IMR-90 (cell line): ENCODE measurements around the gene CYSTM1. TPM values are rescaled to one million over a fixed set of nuclear protein-coding genes. Genes with fewer than 3 reads are reported as not detected.

Experiments
- ATAC-seq: fragments of 200-7000 bp; cut with Tn5 transposase; 2 replicates; pipeline ENCODE4 v1.9.1; 2020; ENCODE audit warnings: low read depth, mild to moderate bottlenecking, moderate library complexity
- BruUV-seq: library from RNA; stranded (reverse); fragments of 400-500 nt; replicated peaks from 2 replicates; lab custom pipeline; 2021; lab: Mats Ljungman, UMichigan
- CTCF ChIA-PET: fragments of 300-600 bp; formaldehyde crosslinking; extraction: SDS; loops from one replicate; lab custom pipeline; 2021; ENCODE audit warnings: antibody characterized with exemption; lab: Yijun Ruan, JAX
- POLR2A ChIA-PET: fragments of 300-600 bp; sonication (Branson Sonifier 250); formaldehyde crosslinking; loops from one replicate; lab custom pipeline; 2022; ENCODE audit warnings: antibody characterized with exemption; ENCODE audit not compliant: unreplicated experiment; lab: Charles Lee
- DNase-seq: peaks from one replicate; pipeline ENCODE4 v3.0.0; 2013
- H2AFZ ChIP-seq: replicated peaks from 2 replicates; pipeline ENCODE3; 2013; ENCODE audit warnings: low read length, mild to moderate bottlenecking; ENCODE audit not compliant: poor library complexity
- H2AK5ac ChIP-seq: 2 replicates; pipeline ENCODE4 v1.6.1; 2013; ENCODE audit warnings: low read depth, low read length, inconsistent platforms
- H2AK9ac ChIP-seq: replicated peaks from 2 replicates; pipeline ENCODE3; 2013; ENCODE audit warnings: mild to moderate bottlenecking, low read depth, low read length, moderate library complexity; ENCODE audit not compliant: poor library complexity
- H2BK120ac ChIP-seq: 2 replicates; pipeline ENCODE4 v1.6.1; 2013; ENCODE audit warnings: low read depth, low read length, inconsistent platforms
- H2BK15ac ChIP-seq: 3 replicates; pipeline ENCODE4 v1.6.1; 2013; ENCODE audit warnings: low read depth, low read length, inconsistent platforms
- H2BK20ac ChIP-seq: 2 replicates; pipeline ENCODE4 v1.6.1; 2013; ENCODE audit warnings: low read depth, mild to moderate bottlenecking, inconsistent platforms, low read length, moderate library complexity
- H2BK5ac ChIP-seq: 2 replicates; pipeline ENCODE4 v1.6.1; 2013; ENCODE audit warnings: mild to moderate bottlenecking, low read depth, low read length, inconsistent platforms; ENCODE audit not compliant: poor library complexity, severe bottlenecking
- H3K14ac ChIP-seq: replicated peaks from 2 replicates; pipeline ENCODE4 v1.6.1; 2013; ENCODE audit warnings: low read depth, low read length, inconsistent platforms
- H3K18ac ChIP-seq: 2 replicates; pipeline ENCODE4 v1.6.1; 2013; ENCODE audit warnings: low read depth, low read length, control low read depth
- H3K23ac ChIP-seq: 2 replicates; pipeline ENCODE4 v1.6.1; 2013; ENCODE audit warnings: low read depth, low read length, inconsistent platforms
- H3K27ac ChIP-seq: 2 replicates; pipeline ENCODE4 v1.5.1; 2013; ENCODE audit warnings: mild to moderate bottlenecking, control low read depth, low read length; ENCODE audit not compliant: insufficient read depth
- H3K27me3 ChIP-seq: 2 replicates; pipeline ENCODE4 v1.6.1; 2013; ENCODE audit warnings: low read length; ENCODE audit not compliant: control insufficient read depth, insufficient read depth
- H3K36me3 ChIP-seq: 2 replicates; pipeline ENCODE4 v1.6.1; 2013; ENCODE audit warnings: low read length, mixed read lengths; ENCODE audit not compliant: control insufficient read depth, insufficient read depth
- H3K4ac ChIP-seq: 2 replicates; pipeline ENCODE4 v1.6.1; 2013; ENCODE audit warnings: low read depth, low read length, inconsistent platforms
- H3K4me1 ChIP-seq: 2 replicates; pipeline ENCODE4 v1.6.1; 2013; ENCODE audit warnings: low read length, mixed read lengths; ENCODE audit not compliant: control insufficient read depth, insufficient read depth
- H3K4me2 ChIP-seq: 2 replicates; pipeline ENCODE4 v1.6.1; 2013; ENCODE audit warnings: low read depth, mild to moderate bottlenecking, control low read depth, low read length, moderate library complexity
- H3K4me3 ChIP-seq: 2 replicates; pipeline ENCODE4 v1.5.1; 2013; ENCODE audit warnings: low read depth, mild to moderate bottlenecking, control low read depth, low read length, moderate library complexity; ENCODE audit not compliant: insufficient read depth
- H3K56ac ChIP-seq: 2 replicates; pipeline ENCODE4 v1.6.1; 2013; ENCODE audit warnings: low read length, inconsistent platforms; ENCODE audit not compliant: insufficient read depth; ENCODE audit errors: extremely low read depth
- H3K79me1 ChIP-seq, 2 experiments: 2 replicates each; pipeline ENCODE4 v1.6.1; 2013; ENCODE audit warnings: low read length in 2 of 2, inconsistent platforms in 1 of 2, low read depth in 1 of 2
- H3K9ac ChIP-seq: 2 replicates; pipeline ENCODE4 v1.6.1; 2013; ENCODE audit warnings: low read depth, low read length, control low read depth
- H3K9me1 ChIP-seq: 2 replicates; pipeline ENCODE4 v1.6.1; 2013; ENCODE audit warnings: low read length, inconsistent platforms; ENCODE audit not compliant: insufficient read depth
- H3K9me3 ChIP-seq: 2 replicates; pipeline ENCODE4 v1.6.1; 2013; ENCODE audit warnings: low read length; ENCODE audit not compliant: control insufficient read depth, insufficient read depth
- H4K20me1 ChIP-seq: 2 replicates; pipeline ENCODE4 v1.6.1; 2013; ENCODE audit warnings: low read length, inconsistent platforms; ENCODE audit not compliant: insufficient read depth
- H4K5ac ChIP-seq: 2 replicates; pipeline ENCODE4 v1.6.1; 2013; ENCODE audit warnings: mild to moderate bottlenecking, low read depth, low read length, control low read depth
- H4K8ac ChIP-seq, 2 experiments: 2 replicates each; pipeline ENCODE4 v1.6.1; 2013; ENCODE audit warnings: low read depth in 2 of 2, low read length in 2 of 2, control low read depth in 1 of 2, inconsistent platforms in 1 of 2
- H4K91ac ChIP-seq: 2 replicates; pipeline ENCODE4 v1.6.1; 2013; ENCODE audit warnings: low read depth, low read length, inconsistent platforms; ENCODE audit not compliant: insufficient read depth
- MAFK ChIP-seq: IDR thresholded peaks from 2 replicates; pipeline ENCODE4 v1.6.1; 2012; ENCODE audit warnings: low read depth, low read length, improper control_type of control experiment
- NFE2L2 ChIP-seq: fragments of 150-350 bp; IDR thresholded peaks from 2 replicates; pipeline ENCODE4 v1.6.1; 2016; ENCODE audit warnings: low read depth, mild to moderate bottlenecking, low read length
- POLR2A ChIP-seq: IDR thresholded peaks from 2 replicates; pipeline ENCODE4 v1.6.1; 2012; ENCODE audit warnings: mild to moderate bottlenecking, low read depth, low read length
- RFX5 ChIP-seq: IDR thresholded peaks from 2 replicates; pipeline ENCODE4 v1.8.0; 2012; ENCODE audit warnings: low read depth, mild to moderate bottlenecking, low read length, moderate library complexity
- SMC3 ChIP-seq: fragments of 150-350 bp; IDR thresholded peaks from 2 replicates; pipeline ENCODE4 v1.6.1; 2016; ENCODE audit warnings: low read depth, mild to moderate bottlenecking, antibody characterized with exemption, low read length, moderate library complexity
- WGBS, 2 experiments: methylation state at CpG; one replicate each; pipeline versions ENCODE4 v1.1.5 to v1.1.7; 2013; ENCODE audit warnings: missing lambda C conversion rate in 2 of 2; ENCODE audit not compliant: insufficient read length in 1 of 2; ENCODE audit errors: extremely low coverage in 2 of 2; 5-methylcytosine and 5-hydroxymethylcytosine counted together
- dilution Hi-C: fragments of 300-500 bp; cut with HindIII; formaldehyde crosslinking; loops from one replicate; pipeline ENCODE4 v1.14.3; 2018; ENCODE audit warnings: low sequenced_read_pairs; ENCODE audit not compliant: unreplicated experiment
- in situ Hi-C: fragments of 300-500 bp; cut with MboI; formaldehyde crosslinking; loops from 3 replicates; pipeline ENCODE4 v1.14.3; 2019; ENCODE audit warnings: low sequenced_read_pairs, inconsistent platforms, mixed read lengths
- intact Hi-C: fragments of 100-400 bp; cut with micrococcal nuclease; formaldehyde crosslinking; loops from 2 replicates; pipeline ENCODE4 v1.10.0; 2022
- polyA plus RNA-seq, 3 experiments: library from polyadenylated mRNA; depleted of rRNA; stranded (reverse); fragments of >200 nt; gene quantifications; 2 replicates each; pipeline ENCODE4 v1.2.3, GENCODE V29; 2012; ENCODE audit warnings: low replicate concordance in 1 of 3
- total RNA-seq: library from RNA; depleted of rRNA; stranded (reverse); fragments of >200 nt; gene quantifications from 2 replicates; pipeline ENCODE4 v1.2.3, GENCODE V29; 2012
- TF ChIP-seq, protein P1 (sequence below): conservative IDR thresholded peaks from 2 replicates; pipeline ENCODE4 v1.5.1; 2012; ENCODE audit warnings: mild to moderate bottlenecking, low read depth, low read length, improper control_type of control experiment
- TF ChIP-seq, protein P2 (sequence below): fragments of 150-350 bp; IDR thresholded peaks from 2 replicates; pipeline ENCODE4 v1.6.1; 2017; ENCODE audit warnings: mild to moderate bottlenecking, antibody characterized with exemption, low read length, low read depth

Gene CYSTM1
- total and polyA plus RNA-seq, 2 of the 4 experiments (the other 2 are of a cell fraction) = 7.3 to 15.0 TPM

GRCh38 chr5:140220698-140221064 is 45.7 kb downstream of the CYSTM1 start:
- DNase-seq (no peak), ATAC-seq (peak; percentile 21; the same call in 1 of the 2 replicates)
- Histone ChIP-seq H4K5ac (no peak overlapping the region), H3K14ac (no peak overlapping the region; the same call in 1 of the 2 replicates), H4K20me1 (peaks cover 11% of the 10 kb centered on the region), H3K9me1 (peaks cover 27% of the 10 kb centered on the region), H3K4me3 (no peak overlapping the region), H2AFZ (peak overlapping the region; percentile 44), H2BK15ac (peak overlapping the region; percentile 8; the same call in 1 of the 3 replicates), H3K9me3 (no peaks in the 10 kb centered on the region), H3K56ac (no peak overlapping the region), H3K79me1 (peaks cover 0 to 13% of the 10 kb centered on the region in 2 experiments; a peak in 2 of 4 replicates), H3K4me1 (peaks cover 12% of the 10 kb centered on the region), H3K18ac (no peak overlapping the region), H2BK20ac (peak overlapping the region; percentile 24; the same call in 1 of the 2 replicates), H2BK5ac (no peak overlapping the region), H4K8ac (peak overlapping the region in 1 of 2 experiments; percentile 27; a peak in 1 of 4 replicates), H2AK5ac (peak overlapping the region; percentile 28; the same call in 1 of the 2 replicates), H3K23ac (no peak overlapping the region), H3K4ac (peak overlapping the region; percentile 37), H3K4me2 (no peak overlapping the region), H3K36me3 (no peaks in the 10 kb centered on the region), H3K27me3 (peaks cover 3% of the 10 kb centered on the region; the same call in 1 of the 2 replicates), H3K9ac (no peak overlapping the region), H2AK9ac (no peak overlapping the region), H3K27ac (no peak overlapping the region), H2BK120ac (peak overlapping the region; percentile 27; the same call in 1 of the 2 replicates), H4K91ac (0 out of 2 replicates have a peak overlapping the region, but pooled peaks have one; percentile 31)
- BruUV-seq = no TSS peak
- in situ Hi-C loops = no loop called here
- dilution Hi-C loops = no loop called here
- intact Hi-C loops = loop anchor here (5.0 kb wide), 1 partner anchor 38 kb away; no protein-coding TSS in a partner anchor
- no CpG with 5 or more reads among the region's 1 CpG for WGBS, 2 experiments
- TF ChIP-seq, protein P1, sequence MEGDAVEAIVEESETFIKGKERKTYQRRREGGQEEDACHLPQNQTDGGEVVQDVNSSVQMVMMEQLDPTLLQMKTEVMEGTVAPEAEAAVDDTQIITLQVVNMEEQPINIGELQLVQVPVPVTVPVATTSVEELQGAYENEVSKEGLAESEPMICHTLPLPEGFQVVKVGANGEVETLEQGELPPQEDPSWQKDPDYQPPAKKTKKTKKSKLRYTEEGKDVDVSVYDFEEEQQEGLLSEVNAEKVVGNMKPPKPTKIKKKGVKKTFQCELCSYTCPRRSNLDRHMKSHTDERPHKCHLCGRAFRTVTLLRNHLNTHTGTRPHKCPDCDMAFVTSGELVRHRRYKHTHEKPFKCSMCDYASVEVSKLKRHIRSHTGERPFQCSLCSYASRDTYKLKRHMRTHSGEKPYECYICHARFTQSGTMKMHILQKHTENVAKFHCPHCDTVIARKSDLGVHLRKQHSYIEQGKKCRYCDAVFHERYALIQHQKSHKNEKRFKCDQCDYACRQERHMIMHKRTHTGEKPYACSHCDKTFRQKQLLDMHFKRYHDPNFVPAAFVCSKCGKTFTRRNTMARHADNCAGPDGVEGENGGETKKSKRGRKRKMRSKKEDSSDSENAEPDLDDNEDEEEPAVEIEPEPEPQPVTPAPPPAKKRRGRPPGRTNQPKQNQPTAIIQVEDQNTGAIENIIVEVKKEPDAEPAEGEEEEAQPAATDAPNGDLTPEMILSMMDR = no peak
- TF ChIP-seq MAFK = no peak
- no peak for TF ChIP-seq SMC3
- TF ChIP-seq POLR2A = no peak
- TF ChIP-seq NFE2L2 = no peak
- TF ChIP-seq RFX5 = no peak
- TF ChIP-seq, protein P2, sequence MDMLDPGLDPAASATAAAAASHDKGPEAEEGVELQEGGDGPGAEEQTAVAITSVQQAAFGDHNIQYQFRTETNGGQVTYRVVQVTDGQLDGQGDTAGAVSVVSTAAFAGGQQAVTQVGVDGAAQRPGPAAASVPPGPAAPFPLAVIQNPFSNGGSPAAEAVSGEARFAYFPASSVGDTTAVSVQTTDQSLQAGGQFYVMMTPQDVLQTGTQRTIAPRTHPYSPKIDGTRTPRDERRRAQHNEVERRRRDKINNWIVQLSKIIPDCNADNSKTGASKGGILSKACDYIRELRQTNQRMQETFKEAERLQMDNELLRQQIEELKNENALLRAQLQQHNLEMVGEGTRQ = no peak
- POLR2A ChIA-PET = interaction anchor here (0.6 kb wide), 1 partner anchor 36 kb away, joined by 5 read pairs; no protein-coding TSS in a partner anchor
- CTCF ChIA-PET = interaction anchor here (0.8 to 1.7 kb wide), 4 partner anchors 14 to 125 kb away, joined by 3 to 4 read pairs (median 4); no protein-coding TSS in a partner anchor
